CD4-positive, alpha-beta T cell treated with Interleukin-17A for 1 hour (primary cell): ENCODE measurements around the gene OOSP1.
"Not testable (repeated sequence)": the region's sequence is repeated elsewhere in the genome, so short reads cannot be mapped to it uniquely, and the experiment has no call there.

ENCODE experiments used
- DNase-seq: peaks from one replicate; pipeline ENCODE4 v3.0.0-alpha.2; 2020

OOSP1 gene, protein sequence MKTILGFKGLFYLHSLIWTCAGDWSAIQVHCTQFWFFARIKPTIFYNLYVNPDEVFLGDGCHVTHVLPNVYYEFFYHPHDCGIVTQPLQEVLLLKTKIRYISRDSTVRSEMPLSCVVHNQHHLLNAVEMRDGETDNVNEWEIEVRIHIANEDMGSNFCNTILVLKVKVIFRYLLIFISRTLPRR

DNA sequence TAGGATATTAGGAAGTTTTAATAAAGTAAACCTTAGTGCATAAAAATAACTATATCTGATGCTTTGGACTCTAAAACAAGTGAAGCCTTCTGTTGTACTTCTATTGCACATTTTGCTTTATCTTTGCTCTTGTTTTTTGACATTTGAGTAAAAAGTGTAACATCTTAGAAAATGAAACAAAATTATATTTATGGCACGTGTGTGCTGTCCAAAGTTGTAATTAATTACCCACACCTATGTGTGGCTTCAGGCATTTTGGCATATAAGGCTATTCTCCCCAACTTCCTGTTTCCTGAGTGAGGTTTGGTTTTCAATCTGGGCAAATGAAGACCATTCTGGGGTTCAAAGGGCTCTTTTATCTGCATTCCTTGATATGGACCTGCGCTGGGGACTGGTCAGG lies at the start of gene OOSP1:
OOSP1 (plus strand) TSS at position 301 of the 400 bp plus-strand sequence; CDS start at position 324, 23 bp downstream.
- DNase-seq = no peak

DNA sequence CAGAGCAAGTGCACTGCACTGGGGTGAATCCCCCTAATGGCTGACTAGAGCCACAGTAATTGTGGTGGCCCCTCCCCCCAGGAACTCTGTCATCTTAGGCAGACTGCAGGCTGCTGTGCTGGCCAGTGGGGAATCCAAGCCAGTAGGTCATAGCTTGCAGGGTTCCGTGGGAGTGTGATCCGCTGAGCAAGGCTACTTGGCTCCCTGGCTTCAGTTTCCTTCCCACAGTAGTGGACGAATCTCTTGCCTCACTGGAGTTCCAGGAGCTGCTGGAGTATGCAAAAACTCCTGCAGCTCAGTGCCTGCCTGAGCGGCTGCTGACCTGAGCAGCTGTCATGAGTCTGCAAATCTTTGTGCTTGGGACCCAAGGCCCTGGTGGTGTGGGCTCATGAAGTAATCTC lies 46.5 kb upstream of the OOSP1 start:
- DNase-seq = no peak

DNA sequence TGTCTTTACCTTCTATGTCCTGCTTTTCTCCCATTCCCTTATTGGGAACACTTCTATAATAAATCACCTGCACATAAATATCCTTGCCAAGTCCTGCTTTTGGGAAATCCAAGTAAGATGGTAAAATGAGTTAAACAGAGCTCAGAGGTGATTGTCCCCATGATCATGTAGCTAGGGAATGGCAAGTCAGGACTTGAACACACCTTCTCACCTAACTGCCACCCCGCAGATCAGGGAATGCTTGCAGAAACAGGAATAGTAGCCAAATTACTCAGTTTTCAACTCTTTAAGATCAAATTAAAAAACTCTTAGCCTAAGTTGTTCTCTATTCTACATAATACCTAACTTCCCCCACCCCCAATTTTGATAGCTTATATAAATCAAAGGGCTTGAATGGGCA lies 43.6 kb upstream of the OOSP1 start:
- no peak for DNase-seq

DNA sequence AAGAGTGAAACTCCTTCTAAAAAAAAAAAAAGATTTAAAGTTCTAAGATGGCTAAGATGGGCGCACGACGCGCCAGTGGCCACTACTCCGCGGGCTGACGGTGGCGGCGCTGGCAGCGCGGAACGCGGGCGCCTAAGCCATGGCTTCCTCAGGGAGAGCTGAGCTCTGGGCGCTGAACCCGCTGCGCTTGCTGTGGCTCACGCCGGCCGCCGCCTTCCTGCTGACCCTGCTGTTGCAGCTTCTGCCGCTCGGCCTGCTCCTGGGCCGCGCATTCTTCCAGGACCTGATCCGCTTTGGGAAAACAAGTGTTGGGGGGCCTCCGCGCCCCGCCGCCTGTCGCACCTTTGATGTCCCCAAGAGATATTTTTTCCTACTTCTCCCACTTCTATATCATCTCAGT lies 40.2 kb upstream of the OOSP1 start:
- no peak for DNase-seq

DNA sequence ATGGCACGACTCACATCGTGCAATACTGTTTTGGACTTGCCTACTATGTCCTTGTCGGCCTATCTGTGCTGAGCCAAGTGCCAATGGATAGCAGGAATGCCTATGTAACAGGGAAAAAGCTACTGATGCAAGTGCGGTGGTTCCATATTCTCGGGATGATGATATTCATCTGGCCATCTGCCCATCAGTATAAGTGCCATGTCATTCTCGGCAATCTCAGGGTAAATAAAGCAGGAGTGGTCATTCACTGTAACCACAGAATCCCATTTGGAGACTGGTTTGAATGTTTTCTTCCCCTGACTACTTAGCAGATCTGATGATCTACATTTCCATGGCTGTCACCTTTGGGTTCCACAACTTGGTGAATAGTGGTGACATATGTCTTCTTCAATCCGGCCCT lies 39.6 kb upstream of the OOSP1 start:
- no peak for DNase-seq

DNA sequence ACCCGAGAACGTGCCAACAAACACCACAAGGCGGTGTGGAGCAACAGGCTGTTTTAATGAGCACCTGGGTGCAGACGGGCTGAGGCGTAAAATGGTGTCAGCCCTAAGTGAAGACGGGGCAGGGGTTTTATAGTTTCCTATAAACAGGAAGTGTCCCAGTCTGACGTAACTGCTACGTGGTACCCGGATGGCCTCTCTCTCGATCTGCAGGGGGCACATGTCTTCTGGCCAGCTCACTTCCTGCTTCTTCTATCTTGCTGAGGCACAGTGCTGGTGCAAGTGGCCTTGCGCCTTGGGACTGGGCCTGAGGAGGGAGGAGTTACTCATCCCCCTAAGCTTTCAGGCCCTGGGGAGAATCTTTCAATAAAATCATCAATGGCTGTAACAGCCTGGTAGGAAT lies 38.7 kb upstream of the OOSP1 start:
- DNase-seq = no peak

DNA sequence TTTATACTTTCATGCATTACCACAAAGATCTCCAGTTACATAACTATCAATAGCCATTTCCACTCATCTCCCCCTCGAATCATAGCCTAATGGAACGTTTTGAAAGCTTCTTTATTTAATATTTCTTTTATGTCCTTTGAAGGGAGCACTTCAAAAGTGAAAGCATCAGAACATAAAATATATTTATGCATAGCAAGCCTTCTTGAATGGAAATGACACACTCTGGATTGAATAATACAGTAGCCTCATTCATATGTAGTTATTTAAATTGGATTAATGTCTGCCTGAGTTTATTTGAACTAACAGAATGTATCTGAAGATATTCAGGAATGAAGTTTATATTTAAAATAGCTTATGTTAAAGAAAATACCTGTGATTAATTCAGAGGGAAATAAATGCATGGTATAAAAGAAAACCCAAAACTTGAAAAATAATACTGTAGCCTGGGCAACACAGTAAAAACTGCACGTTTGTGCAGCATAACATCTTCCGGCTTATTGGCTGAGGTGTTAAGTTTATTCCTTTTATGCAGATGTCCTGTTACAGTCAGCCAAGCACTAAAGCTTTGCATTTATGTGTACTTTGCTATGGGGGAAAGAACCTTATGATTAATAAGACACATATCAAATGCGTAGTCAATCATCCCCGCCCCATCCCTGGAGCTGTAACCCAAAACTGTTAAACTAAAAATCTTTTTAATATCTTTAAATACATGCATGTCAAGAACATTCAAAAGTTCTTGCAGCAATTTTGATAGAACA lies 37.7 kb upstream of the OOSP1 start:
- no peak for DNase-seq

DNA sequence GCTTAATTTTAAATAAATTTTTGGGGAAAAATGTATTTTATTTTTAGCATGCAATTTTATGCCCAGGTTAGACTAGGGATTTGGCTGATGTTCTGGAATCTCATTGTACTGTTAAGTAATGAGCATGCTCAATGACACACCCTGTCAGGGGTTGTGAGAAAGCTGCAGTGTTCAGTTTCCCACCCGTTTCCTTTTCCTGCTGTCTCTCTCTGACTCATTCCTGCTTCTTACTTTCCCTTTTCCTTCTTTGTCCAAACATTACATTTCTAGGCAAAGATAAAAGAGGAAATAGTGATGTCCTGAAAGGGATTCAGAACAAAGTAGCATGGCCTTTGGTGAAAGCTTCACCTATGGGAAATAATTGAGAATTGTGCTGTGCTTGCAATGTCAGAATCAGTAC lies 36.9 kb upstream of the OOSP1 start:
- DNase-seq = no peak

DNA sequence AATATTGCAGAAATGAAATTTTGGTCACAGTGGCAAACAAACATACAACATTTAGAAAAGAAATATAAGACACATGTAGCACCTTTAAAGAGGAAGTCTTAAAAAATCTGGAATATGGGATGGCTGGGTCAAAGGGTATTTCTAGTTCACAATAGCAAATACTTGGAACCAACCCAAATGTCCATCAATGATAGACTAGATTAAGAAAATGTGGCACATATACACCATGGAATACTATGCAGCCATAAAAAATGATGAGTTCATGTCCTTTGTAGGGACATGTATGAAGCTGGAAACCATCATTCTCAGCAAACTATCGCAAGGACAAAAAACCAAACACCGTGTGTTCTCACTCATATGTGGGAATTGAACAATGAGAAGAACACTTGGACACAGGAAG lies 34.7 kb upstream of the OOSP1 start:
- not testable (repeated sequence) for DNase-seq

DNA sequence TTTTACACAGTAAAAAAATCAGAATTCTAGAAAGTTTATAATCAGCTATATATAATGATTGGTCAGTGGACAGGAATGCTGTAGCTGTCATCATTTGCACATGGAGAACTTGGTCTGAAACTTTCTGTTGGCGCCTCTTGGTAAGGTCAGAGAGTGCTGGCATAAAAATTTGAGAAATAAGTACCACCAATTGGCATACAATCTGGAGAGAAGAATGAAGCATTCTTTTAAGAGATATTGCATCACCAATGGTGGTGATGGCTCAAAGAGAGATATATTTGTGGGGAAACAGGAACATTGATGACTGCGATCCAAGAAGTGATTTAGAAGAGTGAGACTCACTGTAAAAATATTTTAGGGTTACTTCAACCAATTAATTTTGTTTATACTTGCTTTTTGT lies 19.8 kb upstream of the OOSP1 start:
- no peak for DNase-seq

DNA sequence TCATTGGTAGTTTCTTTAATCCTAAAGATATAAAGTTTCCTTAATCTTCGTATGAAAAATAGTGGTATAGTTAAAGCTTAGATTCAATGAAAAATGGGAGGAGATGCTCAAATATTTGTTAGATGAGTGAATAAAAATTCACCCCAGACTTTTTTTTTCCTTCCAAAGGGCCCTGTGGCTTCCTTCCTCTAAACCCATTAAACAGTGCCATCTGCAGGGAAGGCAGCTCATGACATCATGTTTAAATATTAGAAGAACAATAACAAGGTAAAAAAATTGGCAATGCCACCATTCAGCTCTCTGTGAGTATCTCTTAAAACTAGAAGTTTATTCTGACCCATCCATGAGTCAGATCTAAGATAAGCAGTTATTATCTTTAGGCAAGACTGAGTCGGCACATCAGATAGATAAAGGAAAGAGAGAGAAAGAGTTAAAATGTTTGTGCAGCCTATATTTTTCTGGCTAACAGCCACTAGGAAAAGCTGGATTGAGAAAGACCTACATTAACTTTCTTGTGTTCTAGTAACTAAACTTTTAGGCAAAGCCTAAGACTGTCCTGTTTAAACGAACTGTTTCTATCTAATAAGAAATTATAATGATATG lies 19.1 kb upstream of the OOSP1 start:
- DNase-seq = peak; percentile 39

DNA sequence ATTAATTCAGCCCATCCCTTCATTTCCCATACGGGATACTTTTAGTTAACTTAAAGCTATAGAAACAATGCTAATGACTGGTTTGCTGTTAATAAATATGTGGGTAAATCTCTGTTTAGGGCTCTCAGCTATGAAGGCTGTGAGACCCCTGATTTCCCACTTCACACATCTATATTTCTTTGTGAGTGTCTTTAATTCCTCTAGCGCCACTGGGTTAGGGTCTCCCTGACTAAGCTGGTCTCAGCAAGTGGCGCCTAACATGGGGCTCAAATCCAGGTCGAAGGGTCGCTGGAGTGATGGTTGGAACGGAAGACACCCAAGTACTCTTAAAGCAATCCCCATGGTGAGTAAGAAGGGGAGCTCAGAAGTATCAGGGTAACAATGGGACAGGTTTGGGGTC lies 14.4 kb upstream of the OOSP1 start:
- peak; percentile 3 for DNase-seq

DNA sequence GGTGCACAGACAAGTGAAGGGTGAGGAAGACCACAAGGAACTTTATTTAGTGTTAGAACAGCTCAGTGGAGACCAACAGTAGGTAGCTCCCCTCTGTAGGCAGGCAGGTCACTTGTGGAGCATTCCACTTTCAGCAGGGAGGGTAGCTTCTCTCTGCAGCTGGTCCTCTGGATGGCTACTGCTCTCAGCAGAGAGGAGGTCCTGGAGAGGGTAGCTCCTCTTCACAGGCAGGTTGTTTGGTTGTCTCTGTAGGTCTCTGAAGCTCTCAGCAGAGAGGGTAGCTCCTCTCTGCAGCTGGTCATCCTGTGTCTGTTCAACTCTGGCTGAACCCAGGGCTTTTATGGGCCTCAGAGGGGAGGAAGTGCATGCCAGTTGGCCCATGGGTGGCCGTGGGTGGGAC lies 6.5 kb upstream of the OOSP1 start:
- DNase-seq = no peak

DNA sequence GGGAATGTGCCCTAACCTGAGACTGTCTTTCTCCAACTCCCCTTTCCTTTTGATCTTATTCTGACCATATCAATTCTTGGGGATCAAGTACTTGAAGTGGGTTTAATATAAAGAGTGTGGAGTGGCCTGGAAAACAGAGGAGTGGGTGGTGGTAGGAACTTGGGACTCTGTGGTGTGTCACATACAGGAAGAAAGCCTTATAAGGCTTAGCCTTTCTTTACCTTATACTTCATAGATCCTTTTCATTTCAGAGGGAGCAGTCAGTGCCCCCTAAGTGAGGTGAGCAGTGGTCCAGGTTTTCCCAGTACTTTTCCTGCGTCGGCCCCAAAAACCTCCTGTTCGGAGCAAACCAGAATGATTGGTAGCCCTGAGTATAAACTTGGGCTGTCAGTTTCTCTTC lies 486 bp downstream of the OOSP1 start:
- DNase-seq = no peak

DNA sequence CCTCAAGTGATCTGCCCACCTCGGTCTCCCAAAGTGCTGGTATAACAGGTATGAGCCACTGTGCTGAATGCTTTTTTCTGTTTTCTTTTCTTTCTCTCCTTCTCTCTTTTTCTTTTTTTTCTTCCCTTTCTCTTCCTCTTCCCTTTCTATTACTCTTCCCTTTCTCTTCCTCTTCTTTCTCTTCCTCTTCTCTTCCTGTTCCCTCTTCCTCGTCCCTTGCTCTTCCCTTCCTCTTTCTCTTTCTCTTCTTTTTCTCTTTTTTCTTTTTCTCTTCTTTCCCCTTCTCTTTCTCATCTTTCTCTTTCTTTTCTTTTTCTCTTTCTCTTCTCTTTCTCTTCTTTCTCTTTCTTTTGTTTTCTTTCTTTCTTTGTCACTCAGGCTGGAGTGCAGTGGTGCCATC lies 1.2 kb downstream of the OOSP1 start:
- no peak for DNase-seq

DNA sequence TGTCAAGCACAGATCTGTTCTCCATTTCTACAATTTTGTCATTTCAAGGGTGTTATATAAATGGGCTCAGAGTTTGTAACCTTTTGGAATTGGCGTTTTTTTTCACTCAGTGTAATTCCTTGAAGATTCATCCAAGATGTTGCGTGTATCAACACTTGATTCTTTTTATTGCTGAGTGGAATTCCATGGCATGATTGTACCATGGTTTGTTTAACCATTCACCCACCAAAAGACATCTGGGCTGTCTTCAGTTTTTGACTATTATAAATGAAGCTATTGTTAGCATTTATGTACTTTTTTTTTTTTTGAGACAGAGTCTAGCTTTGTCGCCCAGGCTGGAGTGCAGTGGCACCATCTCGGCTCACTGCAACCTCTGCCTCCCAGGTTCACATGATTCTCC lies 2.9 kb downstream of the OOSP1 start:
- DNase-seq = no peak

DNA sequence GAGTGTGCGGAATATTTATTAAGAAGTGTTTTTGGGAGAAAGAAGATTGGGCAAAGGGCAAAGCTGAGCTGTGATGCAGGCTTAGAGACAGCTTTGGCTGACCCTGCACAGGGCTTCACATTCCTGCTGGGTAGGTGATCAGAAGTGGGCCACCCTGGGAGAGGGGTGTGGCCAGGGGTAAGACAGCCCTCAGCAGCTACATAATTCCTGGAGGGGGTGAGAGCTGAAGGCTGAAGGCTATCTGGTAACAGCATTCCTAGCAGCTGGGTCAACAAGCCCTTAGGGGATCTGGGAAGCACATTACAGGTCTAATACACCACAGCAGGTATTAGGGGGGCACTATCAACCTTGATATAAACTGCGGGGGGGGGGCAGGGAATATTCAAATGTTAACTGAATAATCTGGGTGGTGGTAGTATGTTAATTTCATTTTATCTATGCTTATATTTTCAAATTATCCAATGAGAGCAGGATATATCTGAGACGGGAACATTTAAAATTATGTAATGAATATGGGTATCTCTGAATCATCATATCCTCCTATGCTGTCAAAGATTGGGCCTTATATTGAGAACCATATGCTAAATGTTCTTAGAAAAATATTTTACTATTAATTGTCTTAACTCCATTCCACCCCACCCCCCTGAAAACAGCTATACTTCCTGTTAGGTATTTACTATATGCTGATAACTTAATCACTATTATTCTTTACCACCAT lies 5.9 kb downstream of the OOSP1 start:
- DNase-seq = no peak

DNA sequence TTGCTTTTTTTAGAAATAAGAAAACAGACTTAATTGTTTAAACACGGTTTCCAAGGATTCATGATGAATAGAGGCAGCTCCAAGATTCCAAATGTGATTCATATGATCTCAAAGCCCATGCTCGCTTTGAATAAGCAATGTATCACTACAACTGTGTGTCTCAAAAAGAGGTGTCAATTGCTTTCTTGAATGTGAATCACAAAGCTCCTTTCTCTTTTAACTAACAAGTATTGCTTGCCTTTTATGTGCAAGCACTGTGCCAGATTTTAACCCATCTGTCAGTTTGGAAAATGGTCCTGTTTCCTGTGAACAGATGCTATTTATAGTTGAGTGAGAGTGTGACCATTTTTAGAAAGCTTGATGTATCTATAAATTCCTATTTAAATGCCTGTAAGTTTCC lies 6.5 kb downstream of the OOSP1 start:
- no peak for DNase-seq

DNA sequence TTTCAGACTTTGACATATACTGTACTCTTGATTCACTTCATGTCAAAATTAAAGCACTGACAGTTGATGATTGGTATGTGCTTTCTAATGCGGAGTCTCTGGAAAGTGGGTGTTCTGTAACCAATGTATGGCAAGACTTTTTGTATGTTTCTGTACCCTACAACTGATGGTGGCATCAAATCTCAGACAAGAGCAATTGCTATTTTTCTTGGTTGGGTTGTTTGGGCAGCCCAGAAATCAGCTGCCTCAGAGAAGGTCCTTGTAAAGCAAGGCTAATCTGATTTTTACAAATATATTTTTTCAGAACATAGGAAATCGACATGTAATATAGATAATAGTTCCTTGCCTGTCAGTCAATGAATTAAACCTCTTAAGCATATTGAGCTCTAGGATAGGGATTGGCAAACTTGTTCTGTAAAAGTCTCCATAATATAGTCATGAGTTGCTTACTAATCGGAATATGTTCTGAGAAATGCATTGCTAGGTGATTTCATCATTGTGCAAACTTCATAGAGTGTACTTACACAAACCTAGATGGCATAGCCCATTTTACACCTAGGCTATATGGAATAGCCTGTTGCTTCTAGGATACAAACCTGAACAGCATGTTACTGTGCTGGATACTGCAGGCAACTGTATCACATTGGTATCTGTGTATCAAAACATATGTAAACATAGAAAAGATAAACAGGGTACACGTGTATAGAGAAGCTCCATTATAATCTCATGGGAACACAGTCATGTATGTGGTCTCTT lies 15.4 kb downstream of the OOSP1 start:
- DNase-seq = no peak

DNA sequence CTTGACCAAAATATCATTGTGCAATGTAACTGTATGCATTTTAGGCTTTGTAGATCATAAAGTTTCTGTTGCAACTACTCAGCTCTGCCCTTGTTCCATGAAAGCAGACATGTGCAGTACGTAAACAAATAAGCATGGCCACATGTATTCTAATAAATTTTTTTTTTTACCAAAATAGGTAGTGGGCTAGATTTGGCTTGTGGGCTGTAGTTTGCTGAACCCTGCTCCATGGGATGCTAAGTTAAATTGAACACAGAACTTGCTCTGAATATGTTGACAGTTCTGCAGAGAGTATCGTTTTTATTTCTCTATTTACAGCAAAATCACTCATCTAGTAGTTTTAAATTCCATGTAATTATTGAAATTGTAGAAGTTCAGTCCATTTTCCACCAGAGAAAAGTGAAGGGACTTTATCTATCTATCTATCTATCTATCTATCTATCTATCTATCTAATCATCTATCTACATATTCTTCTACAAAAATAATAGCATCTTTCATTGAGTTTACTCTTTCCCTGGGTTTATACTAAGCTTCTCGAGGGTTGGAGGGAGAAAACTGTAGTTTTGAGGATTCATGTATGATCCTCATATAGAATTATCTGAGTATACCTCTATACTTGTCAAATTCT lies 16.1 kb downstream of the OOSP1 start:
- no peak for DNase-seq

DNA sequence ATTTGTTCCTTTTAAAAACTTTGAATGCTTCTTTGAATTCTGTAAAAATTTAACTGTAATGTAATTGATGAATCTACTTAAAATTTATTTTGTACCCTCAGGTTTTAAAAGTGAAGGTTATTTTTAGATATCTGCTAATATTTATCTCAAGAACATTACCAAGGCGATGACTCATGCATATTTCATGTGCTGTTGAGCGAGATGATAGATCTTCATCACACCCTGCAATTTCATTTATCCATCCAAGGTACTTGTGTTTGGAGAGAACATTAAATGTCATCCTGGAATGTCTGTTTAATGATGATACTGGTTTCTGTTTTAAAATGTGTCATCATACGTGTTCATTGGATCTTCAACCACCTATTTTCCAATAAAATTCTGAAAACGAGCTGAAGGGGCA lies 18.9 kb downstream of the OOSP1 start:
- no peak for DNase-seq

DNA sequence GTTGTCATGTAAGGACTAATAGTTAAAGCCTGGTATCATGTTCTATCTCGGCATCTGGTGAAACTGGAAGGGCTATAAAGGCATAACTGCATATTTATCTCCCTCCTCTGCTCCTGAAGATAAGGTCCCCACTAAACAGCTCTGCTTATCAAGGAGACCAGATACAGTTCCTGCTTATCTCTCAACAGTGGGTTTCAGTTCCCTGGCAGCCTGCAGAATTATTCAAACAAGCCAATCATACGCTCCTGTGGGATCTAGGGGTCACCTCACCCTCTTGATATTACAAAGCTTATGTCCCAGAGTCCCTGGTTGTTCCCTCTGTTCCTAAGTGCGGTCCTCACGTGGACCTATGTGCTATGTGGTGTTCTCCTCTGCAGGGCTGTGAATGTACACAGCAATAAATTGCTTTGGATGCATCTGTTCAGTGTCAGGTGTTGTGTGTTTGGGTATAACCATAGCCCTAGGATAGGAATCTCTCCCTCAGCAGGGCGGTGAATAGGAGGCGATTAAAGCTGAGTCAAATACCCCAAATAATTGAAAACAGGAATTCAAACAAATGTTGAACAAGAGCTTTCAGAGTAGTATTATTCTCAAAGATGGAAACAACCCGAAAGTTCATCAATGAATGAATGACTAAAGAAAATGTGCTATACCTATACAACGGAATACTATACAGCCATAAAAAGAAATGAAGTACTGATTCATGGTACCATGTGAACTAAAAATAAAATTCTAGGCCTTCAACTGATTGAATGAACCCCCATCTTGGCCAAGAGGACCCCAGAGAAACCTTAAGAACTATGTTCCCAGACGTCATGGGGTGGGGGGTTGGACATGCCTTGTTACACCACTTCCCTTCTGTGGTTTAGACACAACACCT lies 22.5 kb downstream of the OOSP1 start:
- no peak for DNase-seq
